AG04449 (cell line): ENCODE measurements around the gene DNAJA1.
"Not testable (repeated sequence)": the region's sequence is repeated elsewhere in the genome, so short reads cannot be mapped to it uniquely, and the experiment has no call there.

Source experiments
- CTCF ChIA-PET: fragments of 350-600 bp; formaldehyde crosslinking; extraction: SDS; loops from one replicate; lab custom pipeline; 2021; ENCODE audit warnings: antibody characterized with exemption; lab: Yijun Ruan, JAX
- POLR2A ChIA-PET: fragments of 400-600, 350-600 bp; formaldehyde crosslinking; extraction: SDS; loops from one replicate; lab custom pipeline; 2020; ENCODE audit warnings: antibody characterized with exemption, inconsistent platforms; lab: Yijun Ruan, JAX
- DNase-seq: peaks from one replicate; pipeline ENCODE4 v3.0.0-alpha.2; 2010; ENCODE audit warnings: low read depth, low spot score
- H3K4me3 ChIP-seq: 2 replicates; pipeline ENCODE4 v1.5.1; 2011; ENCODE audit warnings: low read depth, mild to moderate bottlenecking, control low read depth, low read length
- CTCF ChIP-seq: IDR thresholded peaks from one replicate; pipeline ENCODE4 v1.5.1; 2011; ENCODE audit warnings: mild to moderate bottlenecking, moderate library complexity, low read length, control low read depth, inconsistent platforms; ENCODE audit not compliant: insufficient read depth; ENCODE audit errors: missing control alignments

DNAJA1 gene

GRCh38 chr9:32992595-32993238 is 32.4 kb upstream of the DNAJA1 start:
- no peak for DNase-seq
- no peak overlapping the region for H3K4me3 ChIP-seq
- ChIA-PET POLR2A (interaction anchor here (0.6 kb wide), 1 partner anchor 580 kb away, joined by 3 read pairs; no protein-coding TSS in a partner anchor), CTCF (interaction anchor here (0.6 to 1.0 kb wide), 3 partner anchors 411 to 417 kb away, joined by 3 to 4 read pairs (median 3); no protein-coding TSS in a partner anchor)
- no peak for TF ChIP-seq CTCF

- POLR2A ChIA-PET: interaction anchor here (0.6 to 2.3 kb wide), 2 partner anchors 24 to 540 kb away, joined by 3 to 21 read pairs; partner anchors contain the start of gene DNAJA1
- H3K4me3 ChIP-seq: peak overlapping the region; percentile 99
- DNase-seq: not testable (repeated sequence)
- CTCF ChIA-PET: interaction anchor here (1.0 to 1.2 kb wide), 2 partner anchors 419 to 622 kb away, joined by 4 to 6 read pairs; no protein-coding TSS in a partner anchor
Observed at GRCh38 chr9:33000682-33001055, 24.4 kb upstream of the DNAJA1 start.

GRCh38 chr9:33005335-33005734 is 19.7 kb upstream of the DNAJA1 start:
- H3K4me3 ChIP-seq, DNase-seq, POLR2A ChIA-PET, CTCF ChIA-PET: not testable (repeated sequence)

- no peak for DNase-seq
- no peak overlapping the region for H3K4me3 ChIP-seq
- no peak for TF ChIP-seq CTCF
- POLR2A ChIA-PET: no interaction called here
- CTCF ChIA-PET: no interaction called here
Observed at GRCh38 chr9:33007755-33008154, 17.3 kb upstream of the DNAJA1 start.

GRCh38 chr9:33011831-33012230 is 13.2 kb upstream of the DNAJA1 start:
- no peak for TF ChIP-seq CTCF
- ChIA-PET CTCF (no interaction called here), POLR2A (interaction anchor here (3.6 kb wide), 1 partner anchor 13 kb away, joined by 27 read pairs; the partner anchor contains the start of gene DNAJA1)
- no peak for DNase-seq
- no peak overlapping the region for H3K4me3 ChIP-seq

GRCh38 chr9:33012328-33013069 is 12.6 kb upstream of the DNAJA1 start:
- TF ChIP-seq CTCF: no peak

GRCh38 chr9:33013962-33014664 is 11.0 kb upstream of the DNAJA1 start:
- CTCF ChIA-PET: no interaction called here
- TF ChIP-seq CTCF: no peak
- DNase-seq: no peak
- H3K4me3 ChIP-seq: no peak overlapping the region
- POLR2A ChIA-PET: interaction anchor here (3.6 kb wide), 1 partner anchor 11 kb away, joined by 27 read pairs; the partner anchor contains the start of gene DNAJA1

More at GRCh38 chr9:33012328-33013069, 12.6 kb upstream of the DNAJA1 start:
- ChIA-PET POLR2A (interaction anchor here (3.6 kb wide), 1 partner anchor 12 kb away, joined by 27 read pairs; the partner anchor contains the start of gene DNAJA1), CTCF (no interaction called here)
- DNase-seq: no peak
- no peak overlapping the region for H3K4me3 ChIP-seq
